Hematopoietic multipotent progenitor cell treated with erythropoietin and hydrocortisone succinate and interleukin-3 and kit ligand, for 17 days (in vitro differentiated cells): ENCODE measurements around the gene ADGRV1.
"Not testable (repeated sequence)": the region's sequence is repeated elsewhere in the genome, so short reads cannot be mapped to it uniquely, and the experiment has no call there.

Source experiments
- DNase-seq: peaks from one replicate; pipeline ENCODE4 v3.0.0-alpha.2; 2015; ENCODE audit warnings: low spot score

ADGRV1 gene

DNA sequence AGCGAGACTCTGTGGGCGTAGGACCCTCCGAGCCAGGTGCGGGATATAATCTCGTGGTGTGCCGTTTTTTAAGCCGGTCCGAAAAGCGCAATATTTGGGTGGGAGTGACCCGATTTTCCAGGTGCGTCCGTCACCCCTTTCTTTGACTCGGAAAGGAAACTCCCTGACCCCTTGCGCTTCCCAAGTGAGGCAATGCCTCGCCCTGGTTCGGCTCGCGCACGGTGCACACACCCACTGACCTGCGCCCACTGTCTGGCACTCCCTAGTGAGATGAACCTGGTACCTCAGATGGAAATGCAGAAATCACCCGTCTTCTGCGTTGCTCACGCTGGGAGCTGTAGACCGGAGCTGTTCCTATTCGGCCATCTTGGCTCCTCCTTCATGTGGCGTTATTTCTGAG, 263.5 kb downstream of the ADGRV1 start:
- DNase-seq, result not testable (repeated sequence)

DNA sequence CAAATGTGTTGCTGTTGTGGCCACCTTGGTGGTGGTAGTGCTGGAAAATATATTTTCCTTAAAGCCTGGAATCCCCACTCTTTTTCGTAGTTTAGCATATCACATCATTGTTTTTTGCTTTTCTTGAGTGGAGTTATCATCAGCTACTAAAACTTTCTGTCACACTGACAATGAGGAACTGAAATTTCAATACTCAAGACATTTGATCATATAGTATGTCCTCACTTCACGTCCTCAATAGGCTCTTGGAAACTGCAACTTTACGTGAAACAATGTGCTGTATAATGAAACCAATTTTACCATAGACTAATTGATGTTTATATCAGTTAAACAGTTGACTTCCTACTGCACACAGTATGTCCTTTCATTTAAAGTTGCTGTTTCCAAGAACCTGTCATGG, 265.8 kb downstream of the ADGRV1 start:
- no peak for DNase-seq

GRCh38 chr5:90830058-90830457, 271.5 kb downstream of the ADGRV1 start:
- no peak for DNase-seq

- DNase-seq, result no peak
These were observed 275.2 kb downstream of the ADGRV1 start for GRCh38 chr5:90833753-90834152.

DNA sequence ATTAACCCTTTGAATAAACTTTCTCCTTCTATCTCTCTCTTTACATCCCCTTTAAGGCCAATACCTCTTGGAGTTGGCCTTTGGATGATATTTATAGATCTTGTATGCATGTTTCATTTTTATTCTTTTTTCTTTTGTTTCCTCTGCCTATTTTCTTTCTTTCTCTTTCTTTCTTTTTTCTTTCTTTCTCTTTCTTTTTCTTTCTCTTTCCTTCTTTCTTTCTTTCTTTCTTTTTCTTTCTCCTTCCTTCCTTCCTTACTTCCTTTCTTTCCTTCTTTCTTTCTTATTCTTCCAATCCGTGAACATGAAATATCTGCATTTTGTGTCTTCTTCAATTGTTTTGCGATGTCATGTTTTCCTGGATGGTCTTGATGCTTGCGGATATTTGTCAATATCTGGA, 276.1 kb downstream of the ADGRV1 start:
- no peak for DNase-seq

DNA sequence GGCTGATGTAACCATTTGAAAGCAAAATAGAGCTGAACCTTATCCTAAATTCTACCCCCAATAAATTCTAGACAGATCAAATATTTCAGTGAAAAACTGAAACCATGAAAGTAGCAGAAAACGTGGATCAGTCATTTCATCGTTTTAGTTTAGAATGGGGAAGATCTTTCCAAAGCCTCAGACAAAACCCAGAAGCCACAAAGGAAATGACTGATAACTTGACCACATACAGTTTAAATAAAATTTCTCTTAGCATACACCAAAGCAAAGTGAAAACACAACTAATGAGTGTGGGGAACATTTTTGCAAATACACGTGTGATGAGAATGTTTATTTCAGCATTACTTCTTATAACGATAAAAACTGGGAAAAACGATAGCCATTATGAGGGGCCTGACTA, 284.8 kb downstream of the ADGRV1 start:
- no peak for DNase-seq

GRCh38 chr5:90844931-90845330, 286.3 kb downstream of the ADGRV1 start:
- no peak for DNase-seq

- DNase-seq, result no peak
These were observed 287.3 kb downstream of the ADGRV1 start for GRCh38 chr5:90845723-90846554.

GRCh38 chr5:90847606-90848005, 289.0 kb downstream of the ADGRV1 start:
- not testable (repeated sequence) for DNase-seq

GRCh38 chr5:90849939-90850338, 291.3 kb downstream of the ADGRV1 start:
- no peak for DNase-seq

DNA sequence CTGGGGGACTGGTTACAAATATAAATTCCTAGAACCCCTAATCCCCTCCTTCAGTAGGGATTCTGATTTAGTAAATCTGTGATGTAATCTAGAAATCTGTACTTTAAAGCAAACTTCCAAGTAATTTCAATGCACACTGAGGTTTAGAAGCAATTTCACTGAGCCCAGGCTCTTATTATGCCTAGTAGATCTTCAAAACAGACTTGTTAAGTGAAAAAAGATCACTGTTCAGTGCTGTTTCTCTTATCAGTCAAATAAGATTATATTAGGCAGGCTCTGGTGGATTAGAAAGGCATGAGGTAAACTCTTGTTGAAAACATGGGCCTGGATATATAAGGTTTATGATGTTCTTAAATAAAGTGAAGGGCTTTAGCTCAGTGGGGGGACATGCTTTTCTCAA, 293.9 kb downstream of the ADGRV1 start:
- DNase-seq, result no peak

- DNase-seq, result no peak
These were observed 295.2 kb downstream of the ADGRV1 start for GRCh38 chr5:90853750-90854149.

- DNase-seq, result no peak
These were observed 295.6 kb downstream of the ADGRV1 start for GRCh38 chr5:90854169-90854568.

GRCh38 chr5:90855296-90856010, 296.9 kb downstream of the ADGRV1 start:
- no peak for DNase-seq

GRCh38 chr5:90861843-90862586, 303.4 kb downstream of the ADGRV1 start:
- DNase-seq, result no peak

GRCh38 chr5:90865180-90865579, 306.6 kb downstream of the ADGRV1 start:
- DNase-seq, result no peak

GRCh38 chr5:90866333-90866732, 307.7 kb downstream of the ADGRV1 start:
- DNase-seq, result peak; percentile 40

GRCh38 chr5:90866915-90867731, 308.5 kb downstream of the ADGRV1 start:
- DNase-seq, result peak; percentile 6

DNA sequence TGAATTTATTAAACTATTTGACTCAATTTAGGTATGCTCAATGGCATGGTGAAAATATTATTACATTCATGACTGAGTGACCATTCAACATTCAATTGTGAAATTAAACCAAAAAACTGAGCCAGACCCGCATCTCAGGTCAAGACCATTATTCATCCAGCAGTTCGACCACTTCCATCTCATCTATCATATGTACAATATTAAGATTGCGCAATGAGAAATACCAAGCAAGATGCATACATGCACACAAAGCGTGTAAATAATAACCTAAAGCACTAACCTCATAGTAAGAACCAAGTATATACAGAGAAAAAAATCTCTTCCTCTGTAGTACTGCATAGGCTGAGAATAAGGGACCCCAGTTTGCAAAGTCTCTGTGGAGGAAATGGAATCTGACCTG, 310.2 kb downstream of the ADGRV1 start:
- DNase-seq, result no peak

DNA sequence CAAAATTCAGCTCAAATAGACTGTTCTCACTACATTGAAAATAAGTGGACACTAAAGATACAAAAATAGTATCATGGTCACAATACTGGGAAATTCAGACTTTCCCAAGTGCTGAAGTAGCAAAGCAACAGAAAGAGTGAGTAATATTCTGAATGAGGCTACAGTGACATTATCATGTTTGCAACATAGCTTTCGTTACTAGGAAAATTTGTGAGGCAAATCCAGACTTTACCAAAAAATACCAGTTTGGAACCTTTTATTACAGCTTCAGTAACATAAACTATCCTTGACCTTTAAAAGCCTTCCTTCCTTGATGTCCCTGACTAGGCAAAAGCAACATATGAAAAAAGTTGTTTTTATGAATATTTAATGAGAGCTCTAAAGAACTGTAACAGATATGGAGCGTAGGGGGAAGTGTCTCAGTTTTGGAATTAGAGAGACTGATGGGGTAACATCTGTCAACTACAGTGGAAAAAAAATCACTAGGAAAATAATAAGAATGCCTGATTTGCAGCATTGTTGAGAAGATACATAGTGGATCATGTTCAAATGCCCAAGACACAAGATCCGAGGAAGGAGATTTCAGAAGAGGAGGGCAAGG, 312.9 kb downstream of the ADGRV1 start:
- no peak for DNase-seq

DNA sequence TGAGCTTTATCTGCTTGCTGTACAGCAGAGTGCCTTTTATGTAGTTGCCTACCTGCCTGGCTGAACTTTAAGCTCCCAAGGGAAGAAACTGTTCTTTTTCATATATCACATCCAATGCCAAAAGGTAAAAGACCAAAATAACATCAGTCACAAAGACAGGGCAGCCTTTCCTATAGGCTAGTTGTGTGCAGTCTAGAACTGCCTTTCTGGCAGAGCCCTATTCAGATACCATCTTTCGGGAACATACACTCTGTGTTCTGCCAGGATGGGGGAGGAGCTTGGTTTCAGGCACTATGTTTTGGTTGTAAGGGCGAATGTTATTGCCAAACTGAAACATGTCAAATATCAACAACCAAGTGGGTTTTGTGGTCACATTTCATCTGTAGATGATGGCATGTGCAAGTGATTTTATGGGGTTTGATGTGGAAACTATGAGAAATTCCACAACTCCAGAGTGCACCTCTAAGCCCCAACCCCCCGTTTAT, 314.5 kb downstream of the ADGRV1 start:
- no peak for DNase-seq
